GM23338 (cell line): ENCODE data around the gene RECQL. TPM values are rescaled to one million over a fixed set of nuclear protein-coding genes. Genes with fewer than 3 reads are reported as not detected.

Source experiments
- ATAC-seq: fragments of 200-7000 bp; cut with Tn5 transposase; 3 replicates; pipeline ENCODE4 v1.9.1; 2020
- DNase-seq: peaks from one replicate; pipeline ENCODE4 v3.0.0-alpha.2; 2015; ENCODE audit warnings: low spot score
- H2AFZ ChIP-seq: fragments of 200-600 bp; sonication (generic); 2 replicates; pipeline ENCODE4 v1.8.0; 2016; ENCODE audit warnings: antibody characterized with exemption, mild to moderate bottlenecking, moderate library complexity
- H3F3A ChIP-seq: fragments of 200-600 bp; sonication (generic); replicated peaks from 2 replicates; pipeline ENCODE4 v1.8.0; 2017; ENCODE audit warnings: antibody characterized with exemption, mixed run types, low read depth
- H3K27ac ChIP-seq: fragments of 200-600 bp; sonication (generic); 2 replicates; pipeline ENCODE4 v1.6.1; 2016; ENCODE audit warnings: low read depth
- H3K27me3 ChIP-seq: fragments of 200-600 bp; sonication (generic); 2 replicates; pipeline ENCODE4 v1.8.0; 2016; ENCODE audit warnings: mild to moderate bottlenecking, mixed run types, moderate library complexity; ENCODE audit not compliant: insufficient read depth
- H3K36me3 ChIP-seq: fragments of 200-600 bp; sonication (generic); 2 replicates; pipeline ENCODE4 v1.8.0; 2016; ENCODE audit warnings: mild to moderate bottlenecking; ENCODE audit not compliant: insufficient read depth
- H3K4me1 ChIP-seq: fragments of 200-600 bp; sonication (generic); 2 replicates; pipeline ENCODE4 v1.8.0; 2016; ENCODE audit warnings: mild to moderate bottlenecking, moderate library complexity; ENCODE audit not compliant: insufficient read depth
- H3K4me2 ChIP-seq: fragments of 200-600 bp; sonication (generic); 2 replicates; pipeline ENCODE4 v1.7.1; 2017; ENCODE audit warnings: mixed run types
- H3K4me3 ChIP-seq: fragments of 200-600 bp; sonication (generic); 2 replicates; pipeline ENCODE4 v1.6.1; 2016; ENCODE audit warnings: mixed run types
- H3K79me2 ChIP-seq: fragments of 200-600 bp; sonication (generic); replicated peaks from 2 replicates; pipeline ENCODE4 v1.8.0; 2017; ENCODE audit warnings: mild to moderate bottlenecking; ENCODE audit not compliant: insufficient read depth
- H3K9me2 ChIP-seq: fragments of 200-600 bp; sonication (generic); 2 replicates; pipeline ENCODE4 v1.8.0; 2017; ENCODE audit not compliant: insufficient read depth
- H4K20me1 ChIP-seq: fragments of 200-600 bp; sonication (generic); replicated peaks from 2 replicates; pipeline ENCODE4 v1.8.0; 2017; ENCODE audit warnings: mild to moderate bottlenecking; ENCODE audit not compliant: insufficient read depth
- H3K27ac Mint-ChIP-seq: 2 replicates; pipeline ENCODE4 v1.8.0; 2020; ENCODE audit warnings: inconsistent platforms, mild to moderate bottlenecking, moderate library complexity, mixed read lengths
- H3K27me3 Mint-ChIP-seq: 3 replicates; pipeline ENCODE4 v1.8.0; 2022; ENCODE audit warnings: low read depth, mild to moderate bottlenecking, moderate library complexity, mixed read lengths, inconsistent platforms; ENCODE audit not compliant: insufficient read depth, poor library complexity
- H3K36me3 Mint-ChIP-seq: 3 replicates; pipeline ENCODE4 v1.8.0; 2021; ENCODE audit warnings: low read depth, mild to moderate bottlenecking, inconsistent platforms, moderate library complexity, mixed read lengths
- H3K4me1 Mint-ChIP-seq: 3 replicates; pipeline ENCODE4 v1.8.0; 2020; ENCODE audit warnings: mild to moderate bottlenecking, inconsistent platforms, mixed read lengths
- H3K4me3 Mint-ChIP-seq: 3 replicates; pipeline ENCODE4 v1.8.0; 2021; ENCODE audit warnings: moderate library complexity, mild to moderate bottlenecking, inconsistent platforms, mixed read lengths
- H3K9me3 Mint-ChIP-seq: 3 replicates; pipeline ENCODE4 v1.8.0; 2020; ENCODE audit warnings: moderate library complexity, mild to moderate bottlenecking, inconsistent platforms, mixed read lengths
- CREB1 ChIP-seq: fragments of 250-450 bp; sonication (Bioruptor Pico); IDR thresholded peaks from 2 replicates; pipeline ENCODE4 v1.5.0; 2020; ENCODE audit warnings: low read depth, mild to moderate bottlenecking, moderate library complexity
- EZH2 ChIP-seq: fragments of 200-600 bp; sonication (generic); IDR thresholded peaks from one replicate; pipeline ENCODE4 v1.8.0; 2017; ENCODE audit warnings: antibody characterized with exemption, mild to moderate bottlenecking, low read depth; ENCODE audit not compliant: unreplicated experiment
- EZH2phosphoT487 ChIP-seq: fragments of 200-600 bp; sonication (generic); IDR thresholded peaks from one replicate; pipeline ENCODE4 v1.8.1; 2018; ENCODE audit warnings: antibody characterized with exemption; ENCODE audit not compliant: unreplicated experiment
- JUNB ChIP-seq: IDR thresholded peaks from one replicate; pipeline ENCODE4 v1.6.1; 2016; ENCODE audit warnings: antibody characterized with exemption; ENCODE audit not compliant: unreplicated experiment
- NANOG ChIP-seq: IDR thresholded peaks from 2 replicates; pipeline ENCODE4 v1.6.1; 2016; ENCODE audit warnings: antibody characterized with exemption, borderline replicate concordance
- POLR2AphosphoS5 ChIP-seq: IDR thresholded peaks from 2 replicates; pipeline ENCODE4 v1.6.1; 2016; ENCODE audit warnings: antibody characterized with exemption, low read depth
- STAT1 ChIP-seq: IDR thresholded peaks from one replicate; pipeline ENCODE4 v1.6.1; 2016; ENCODE audit warnings: antibody characterized with exemption; ENCODE audit not compliant: unreplicated experiment
- ZNF114 ChIP-seq: fragments of 250-450 bp; sonication (Bioruptor Pico); IDR thresholded peaks from 2 replicates; pipeline ENCODE4 v1.5.0; 2020; ENCODE audit warnings: mild to moderate bottlenecking, moderate library complexity
- ZNF331 ChIP-seq: fragments of 250-450 bp; sonication (Bioruptor Pico); IDR thresholded peaks from 2 replicates; pipeline ENCODE4 v1.5.0; 2020; ENCODE audit warnings: low read depth, mild to moderate bottlenecking, moderate library complexity
- polyA plus RNA-seq: library from polyadenylated mRNA; unstranded; fragments of >200 nt; fragmentation: Nextera tagmentation; extraction: Ambion mirVana; gene quantifications from 2 replicates; pipeline ENCODE4 v1.2.1, GENCODE V29; 2016
- total RNA-seq: library from RNA; depleted of rRNA; stranded (reverse); fragments of >200 nt; shearing (Covaris generic); gene quantifications from 2 replicates; pipeline ENCODE4 v1.2.3, GENCODE V29; 2014
- TF ChIP-seq, protein P1 (sequence below): fragments of 250-450 bp; sonication (Bioruptor Pico); IDR thresholded peaks from 2 replicates; pipeline ENCODE4 v1.5.0; 2020; ENCODE audit warnings: mild to moderate bottlenecking, moderate library complexity
- TF ChIP-seq, protein P2 (sequence below): IDR thresholded peaks from 2 replicates; pipeline ENCODE4 v1.6.1; 2016; ENCODE audit warnings: antibody characterized with exemption
- TF ChIP-seq, protein P3 (sequence below): IDR thresholded peaks from one replicate; pipeline ENCODE4 v1.6.1; 2018; ENCODE audit warnings: antibody characterized with exemption; ENCODE audit not compliant: unreplicated experiment
- TF ChIP-seq, protein P4 (sequence below), 2 experiments: fragments of 200-600 bp in 1 of 2; sonication (generic) in 1 of 2; conservative IDR thresholded peaks; 2 replicates each; pipeline versions ENCODE4 v1.5.1 to v1.6.1; 2016 to 2017; ENCODE audit warnings: antibody characterized with exemption in 2 of 2, low read depth in 2 of 2, mild to moderate bottlenecking in 2 of 2, moderate library complexity in 1 of 2

RECQL gene
- total and polyA plus RNA-seq, 2 experiments from 2014 or later, result 17.4 to 47.2 TPM

DNA sequence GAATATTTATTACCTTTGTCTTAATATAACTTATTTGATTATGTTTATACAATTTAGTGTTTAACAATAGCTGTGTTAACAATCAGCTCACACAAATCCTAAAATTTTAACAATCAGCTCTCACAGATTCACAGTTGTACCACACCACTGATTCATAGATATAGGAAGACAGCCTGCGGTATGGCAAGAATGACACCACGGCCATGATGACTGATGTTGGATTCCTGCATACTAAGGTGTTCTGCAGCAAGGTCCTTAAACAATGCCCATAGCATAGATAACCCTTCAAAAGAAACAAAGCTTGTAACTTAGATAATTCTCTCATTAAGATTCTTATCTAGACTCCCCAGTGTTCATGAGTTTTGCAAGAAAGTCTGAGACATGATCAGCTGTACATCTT, 67.9 kb downstream of the RECQL start:
- no peak overlapping the region for H3K4me3 Mint-ChIP-seq
- DNase-seq, result peak; percentile 17
- ATAC-seq, result no peak

More for the DNA sequence above, 67.9 kb downstream of the RECQL start:
- no peak for TF ChIP-seq EZH2
- TF ChIP-seq, protein P1, sequence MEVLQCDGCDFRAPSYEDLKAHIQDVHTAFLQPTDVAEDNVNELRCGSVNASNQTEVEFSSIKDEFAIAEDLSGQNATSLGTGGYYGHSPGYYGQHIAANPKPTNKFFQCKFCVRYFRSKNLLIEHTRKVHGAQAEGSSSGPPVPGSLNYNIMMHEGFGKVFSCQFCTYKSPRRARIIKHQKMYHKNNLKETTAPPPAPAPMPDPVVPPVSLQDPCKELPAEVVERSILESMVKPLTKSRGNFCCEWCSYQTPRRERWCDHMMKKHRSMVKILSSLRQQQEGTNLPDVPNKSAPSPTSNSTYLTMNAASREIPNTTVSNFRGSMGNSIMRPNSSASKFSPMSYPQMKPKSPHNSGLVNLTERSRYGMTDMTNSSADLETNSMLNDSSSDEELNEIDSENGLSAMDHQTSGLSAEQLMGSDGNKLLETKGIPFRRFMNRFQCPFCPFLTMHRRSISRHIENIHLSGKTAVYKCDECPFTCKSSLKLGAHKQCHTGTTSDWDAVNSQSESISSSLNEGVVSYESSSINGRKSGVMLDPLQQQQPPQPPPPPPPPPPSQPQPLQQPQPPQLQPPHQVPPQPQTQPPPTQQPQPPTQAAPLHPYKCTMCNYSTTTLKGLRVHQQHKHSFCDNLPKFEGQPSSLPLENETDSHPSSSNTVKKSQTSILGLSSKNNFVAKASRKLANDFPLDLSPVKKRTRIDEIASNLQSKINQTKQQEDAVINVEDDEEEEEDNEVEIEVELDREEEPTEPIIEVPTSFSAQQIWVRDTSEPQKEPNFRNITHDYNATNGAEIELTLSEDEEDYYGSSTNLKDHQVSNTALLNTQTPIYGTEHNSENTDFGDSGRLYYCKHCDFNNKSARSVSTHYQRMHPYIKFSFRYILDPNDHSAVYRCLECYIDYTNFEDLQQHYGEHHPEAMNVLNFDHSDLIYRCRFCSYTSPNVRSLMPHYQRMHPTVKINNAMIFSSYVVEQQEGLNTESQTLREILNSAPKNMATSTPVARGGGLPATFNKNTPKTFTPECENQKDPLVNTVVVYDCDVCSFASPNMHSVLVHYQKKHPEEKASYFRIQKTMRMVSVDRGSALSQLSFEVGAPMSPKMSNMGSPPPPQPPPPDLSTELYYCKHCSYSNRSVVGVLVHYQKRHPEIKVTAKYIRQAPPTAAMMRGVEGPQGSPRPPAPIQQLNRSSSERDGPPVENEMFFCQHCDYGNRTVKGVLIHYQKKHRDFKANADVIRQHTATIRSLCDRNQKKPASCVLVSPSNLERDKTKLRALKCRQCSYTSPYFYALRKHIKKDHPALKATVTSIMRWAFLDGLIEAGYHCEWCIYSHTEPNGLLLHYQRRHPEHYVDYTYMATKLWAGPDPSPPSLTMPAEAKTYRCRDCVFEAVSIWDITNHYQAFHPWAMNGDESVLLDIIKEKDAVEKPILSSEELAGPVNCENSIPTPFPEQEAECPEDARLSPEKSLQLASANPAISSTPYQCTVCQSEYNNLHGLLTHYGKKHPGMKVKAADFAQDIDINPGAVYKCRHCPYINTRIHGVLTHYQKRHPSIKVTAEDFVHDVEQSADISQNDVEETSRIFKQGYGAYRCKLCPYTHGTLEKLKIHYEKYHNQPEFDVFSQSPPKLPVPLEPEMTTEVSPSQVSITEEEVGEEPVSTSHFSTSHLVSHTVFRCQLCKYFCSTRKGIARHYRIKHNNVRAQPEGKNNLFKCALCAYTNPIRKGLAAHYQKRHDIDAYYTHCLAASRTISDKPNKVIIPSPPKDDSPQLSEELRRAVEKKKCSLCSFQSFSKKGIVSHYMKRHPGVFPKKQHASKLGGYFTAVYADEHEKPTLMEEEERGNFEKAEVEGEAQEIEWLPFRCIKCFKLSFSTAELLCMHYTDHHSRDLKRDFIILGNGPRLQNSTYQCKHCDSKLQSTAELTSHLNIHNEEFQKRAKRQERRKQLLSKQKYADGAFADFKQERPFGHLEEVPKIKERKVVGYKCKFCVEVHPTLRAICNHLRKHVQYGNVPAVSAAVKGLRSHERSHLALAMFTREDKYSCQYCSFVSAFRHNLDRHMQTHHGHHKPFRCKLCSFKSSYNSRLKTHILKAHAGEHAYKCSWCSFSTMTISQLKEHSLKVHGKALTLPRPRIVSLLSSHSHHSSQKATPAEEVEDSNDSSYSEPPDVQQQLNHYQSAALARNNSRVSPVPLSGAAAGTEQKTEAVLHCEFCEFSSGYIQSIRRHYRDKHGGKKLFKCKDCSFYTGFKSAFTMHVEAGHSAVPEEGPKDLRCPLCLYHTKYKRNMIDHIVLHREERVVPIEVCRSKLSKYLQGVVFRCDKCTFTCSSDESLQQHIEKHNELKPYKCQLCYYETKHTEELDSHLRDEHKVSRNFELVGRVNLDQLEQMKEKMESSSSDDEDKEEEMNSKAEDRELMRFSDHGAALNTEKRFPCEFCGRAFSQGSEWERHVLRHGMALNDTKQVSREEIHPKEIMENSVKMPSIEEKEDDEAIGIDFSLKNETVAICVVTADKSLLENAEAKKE (CRISPR knock-in tag), result no peak
- TF ChIP-seq, protein P2, sequence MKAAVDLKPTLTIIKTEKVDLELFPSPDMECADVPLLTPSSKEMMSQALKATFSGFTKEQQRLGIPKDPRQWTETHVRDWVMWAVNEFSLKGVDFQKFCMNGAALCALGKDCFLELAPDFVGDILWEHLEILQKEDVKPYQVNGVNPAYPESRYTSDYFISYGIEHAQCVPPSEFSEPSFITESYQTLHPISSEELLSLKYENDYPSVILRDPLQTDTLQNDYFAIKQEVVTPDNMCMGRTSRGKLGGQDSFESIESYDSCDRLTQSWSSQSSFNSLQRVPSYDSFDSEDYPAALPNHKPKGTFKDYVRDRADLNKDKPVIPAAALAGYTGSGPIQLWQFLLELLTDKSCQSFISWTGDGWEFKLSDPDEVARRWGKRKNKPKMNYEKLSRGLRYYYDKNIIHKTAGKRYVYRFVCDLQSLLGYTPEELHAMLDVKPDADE, result no peak
- no peak for TF ChIP-seq ZNF114
- TF ChIP-seq, protein P3, sequence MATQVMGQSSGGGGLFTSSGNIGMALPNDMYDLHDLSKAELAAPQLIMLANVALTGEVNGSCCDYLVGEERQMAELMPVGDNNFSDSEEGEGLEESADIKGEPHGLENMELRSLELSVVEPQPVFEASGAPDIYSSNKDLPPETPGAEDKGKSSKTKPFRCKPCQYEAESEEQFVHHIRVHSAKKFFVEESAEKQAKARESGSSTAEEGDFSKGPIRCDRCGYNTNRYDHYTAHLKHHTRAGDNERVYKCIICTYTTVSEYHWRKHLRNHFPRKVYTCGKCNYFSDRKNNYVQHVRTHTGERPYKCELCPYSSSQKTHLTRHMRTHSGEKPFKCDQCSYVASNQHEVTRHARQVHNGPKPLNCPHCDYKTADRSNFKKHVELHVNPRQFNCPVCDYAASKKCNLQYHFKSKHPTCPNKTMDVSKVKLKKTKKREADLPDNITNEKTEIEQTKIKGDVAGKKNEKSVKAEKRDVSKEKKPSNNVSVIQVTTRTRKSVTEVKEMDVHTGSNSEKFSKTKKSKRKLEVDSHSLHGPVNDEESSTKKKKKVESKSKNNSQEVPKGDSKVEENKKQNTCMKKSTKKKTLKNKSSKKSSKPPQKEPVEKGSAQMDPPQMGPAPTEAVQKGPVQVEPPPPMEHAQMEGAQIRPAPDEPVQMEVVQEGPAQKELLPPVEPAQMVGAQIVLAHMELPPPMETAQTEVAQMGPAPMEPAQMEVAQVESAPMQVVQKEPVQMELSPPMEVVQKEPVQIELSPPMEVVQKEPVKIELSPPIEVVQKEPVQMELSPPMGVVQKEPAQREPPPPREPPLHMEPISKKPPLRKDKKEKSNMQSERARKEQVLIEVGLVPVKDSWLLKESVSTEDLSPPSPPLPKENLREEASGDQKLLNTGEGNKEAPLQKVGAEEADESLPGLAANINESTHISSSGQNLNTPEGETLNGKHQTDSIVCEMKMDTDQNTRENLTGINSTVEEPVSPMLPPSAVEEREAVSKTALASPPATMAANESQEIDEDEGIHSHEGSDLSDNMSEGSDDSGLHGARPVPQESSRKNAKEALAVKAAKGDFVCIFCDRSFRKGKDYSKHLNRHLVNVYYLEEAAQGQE, result no peak
- TF ChIP-seq STAT1, result no peak
- no peak for TF ChIP-seq NANOG
- TF ChIP-seq CREB1 (CRISPR knock-in tag), result no peak
- TF ChIP-seq, protein P4, sequence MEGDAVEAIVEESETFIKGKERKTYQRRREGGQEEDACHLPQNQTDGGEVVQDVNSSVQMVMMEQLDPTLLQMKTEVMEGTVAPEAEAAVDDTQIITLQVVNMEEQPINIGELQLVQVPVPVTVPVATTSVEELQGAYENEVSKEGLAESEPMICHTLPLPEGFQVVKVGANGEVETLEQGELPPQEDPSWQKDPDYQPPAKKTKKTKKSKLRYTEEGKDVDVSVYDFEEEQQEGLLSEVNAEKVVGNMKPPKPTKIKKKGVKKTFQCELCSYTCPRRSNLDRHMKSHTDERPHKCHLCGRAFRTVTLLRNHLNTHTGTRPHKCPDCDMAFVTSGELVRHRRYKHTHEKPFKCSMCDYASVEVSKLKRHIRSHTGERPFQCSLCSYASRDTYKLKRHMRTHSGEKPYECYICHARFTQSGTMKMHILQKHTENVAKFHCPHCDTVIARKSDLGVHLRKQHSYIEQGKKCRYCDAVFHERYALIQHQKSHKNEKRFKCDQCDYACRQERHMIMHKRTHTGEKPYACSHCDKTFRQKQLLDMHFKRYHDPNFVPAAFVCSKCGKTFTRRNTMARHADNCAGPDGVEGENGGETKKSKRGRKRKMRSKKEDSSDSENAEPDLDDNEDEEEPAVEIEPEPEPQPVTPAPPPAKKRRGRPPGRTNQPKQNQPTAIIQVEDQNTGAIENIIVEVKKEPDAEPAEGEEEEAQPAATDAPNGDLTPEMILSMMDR (conservative IDR thresholded peaks at IDR 0.05; ENCODE audit: low read depth in 2 of 2), result no peak
- no peak for TF ChIP-seq ZNF331 (CRISPR knock-in tag)
- TF ChIP-seq EZH2phosphoT487, result no peak
- no peak for TF ChIP-seq JUNB
- no peak for TF ChIP-seq POLR2AphosphoS5
- Histone ChIP-seq H3K4me1 (peaks cover 4% of the 10 kb centered on the region; the same call in 1 of the 2 replicates), H3K27me3 (no peaks in the 10 kb centered on the region), H3K4me2 (no peak overlapping the region), H3K27ac (no peak overlapping the region), H3K9me2 (no peaks in the 10 kb centered on the region), H3K79me2 (no peaks in the 10 kb centered on the region), H3K4me3 (no peak overlapping the region), H4K20me1 (no peaks in the 10 kb centered on the region), H2AFZ (no peak overlapping the region), H3K36me3 (no peaks in the 10 kb centered on the region), H3F3A (no peaks in the 10 kb centered on the region)
- H3K9me3 Mint-ChIP-seq, result no peaks in the 10 kb centered on the region
- no peaks in the 10 kb centered on the region for H3K36me3 Mint-ChIP-seq
- no peak overlapping the region for H3K27ac Mint-ChIP-seq
- H3K4me1 Mint-ChIP-seq, result peaks cover 4% of the 10 kb centered on the region; the same call in 2 of the 3 replicates
- H3K27me3 Mint-ChIP-seq, result peaks cover 2% of the 10 kb centered on the region
